Measurements from ENCODE around the gene NUTM1.
"Not testable (repeated sequence)": the region's sequence is repeated elsewhere in the genome, so short reads cannot be mapped to it uniquely, and the experiment has no call there.

The NUTM1 gene

DNA sequence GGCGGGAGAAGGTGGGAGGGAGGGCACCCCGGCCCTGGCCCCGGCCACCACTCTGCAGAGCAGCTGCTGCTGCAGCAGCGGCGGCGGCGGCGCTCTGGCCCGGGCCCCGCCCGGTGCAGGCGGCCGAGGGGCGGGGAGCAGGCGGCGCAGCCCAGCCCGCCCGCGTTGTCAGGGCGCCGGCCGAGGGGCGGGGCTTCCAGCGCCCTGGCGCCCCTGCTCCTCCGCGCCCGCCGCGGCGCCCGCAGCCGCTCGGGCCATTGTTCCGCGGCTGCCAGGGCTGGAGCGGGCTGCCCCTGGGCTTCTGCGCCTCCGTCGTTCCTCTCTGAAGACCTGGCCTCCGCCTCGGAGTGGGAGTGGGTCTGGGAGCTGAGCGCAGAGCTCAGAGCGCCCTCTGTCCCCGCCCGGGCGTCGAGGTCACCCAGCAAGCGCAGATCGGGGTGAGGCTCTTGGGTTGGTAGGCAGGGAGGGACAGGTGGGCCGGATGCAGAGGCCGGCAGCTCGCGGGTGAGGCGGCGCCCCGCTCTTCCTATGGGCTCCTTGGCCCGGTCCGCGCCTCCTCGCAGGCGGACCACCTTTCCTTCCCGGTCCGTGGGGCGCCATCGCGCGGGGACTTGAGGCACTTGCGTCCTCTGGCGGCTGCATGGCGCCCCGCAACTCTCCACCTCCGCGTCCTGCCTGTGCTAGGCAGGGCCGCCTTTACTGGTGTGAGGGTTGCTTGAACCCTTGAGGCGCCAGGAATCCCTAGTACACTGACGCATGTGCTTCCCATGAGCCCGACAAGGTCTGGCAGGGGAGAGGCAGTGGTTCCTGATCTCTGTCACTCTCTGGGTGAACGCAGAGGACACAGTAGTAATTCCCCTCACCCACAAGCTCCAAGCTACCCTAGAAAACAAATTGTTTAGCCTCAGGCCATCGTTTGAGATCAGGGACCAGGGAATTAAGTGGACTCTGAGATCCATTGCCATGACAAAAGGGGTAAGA lies 24.3 kb downstream of the NUTM1 start, which contains the start of gene LPCAT4:
Gene LPCAT4 (minus strand): TSS at position 96 of the 981 bp plus-strand sequence. CDS start 96 bp downstream, outside the sequence.
- H3K4me3 ChIP-seq (ENCODE audit: low read depth in 1 of 2, low read length in 2 of 2), result peak within 1 kb of the TSS; percentile 77 to 97
- H3K27me3 ChIP-seq (ENCODE audit: low read depth, low read length), result no peaks in the 10 kb centered on the region
- H3K4me1 ChIP-seq (ENCODE audit: control insufficient read depth in 1 of 2, insufficient read depth in 2 of 2, low read length in 2 of 2), result peaks cover 8 to 19% of the 10 kb centered on the region in 2 donors
- no peaks in the 10 kb centered on the region for H3K9me3 ChIP-seq (ENCODE audit: control insufficient read depth in 1 of 2, low read length in 2 of 2)
- H3K27ac ChIP-seq (ENCODE audit: low read length), result peak within 1 kb of the TSS; percentile 74
- H3K36me3 ChIP-seq (ENCODE audit: control insufficient read depth in 1 of 2, insufficient read depth in 2 of 2, low read length in 2 of 2), result peaks cover 5 to 10% of the 10 kb centered on the region in 2 donors

DNA sequence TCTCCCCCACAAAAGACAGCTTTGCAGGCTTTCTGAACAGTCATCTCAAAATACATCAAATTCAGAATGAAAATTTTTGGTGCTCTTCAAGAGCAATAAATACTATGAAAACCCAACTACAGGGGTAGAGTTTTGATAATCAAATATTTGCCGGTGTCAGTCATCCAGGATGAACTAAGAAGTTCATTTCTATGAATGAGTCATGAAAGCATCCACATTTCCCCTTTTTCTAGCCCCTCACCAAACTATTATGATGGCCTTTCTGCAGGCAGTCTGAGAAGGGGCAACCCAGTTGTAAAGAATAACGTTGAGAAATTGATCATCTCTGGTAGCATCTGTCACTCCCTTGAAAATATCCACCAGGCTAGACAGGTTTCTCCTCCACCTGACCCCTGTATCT lies 27.0 kb downstream of the NUTM1 start:
- H3K9me3 ChIP-seq (ENCODE audit: control insufficient read depth in 1 of 2, low read length in 2 of 2), result no peaks in the 10 kb centered on the region
- H3K36me3 ChIP-seq (ENCODE audit: control insufficient read depth in 1 of 2, insufficient read depth in 2 of 2, low read length in 2 of 2), result no peaks in the 10 kb centered on the region
- peaks cover 8 to 19% of the 10 kb centered on the region in 2 donors for H3K4me1 ChIP-seq (ENCODE audit: control insufficient read depth in 1 of 2, insufficient read depth in 2 of 2, low read length in 2 of 2)
- H3K4me3 ChIP-seq (ENCODE audit: low read depth in 1 of 2, low read length in 2 of 2), result no peak overlapping the region
- H3K27me3 ChIP-seq (ENCODE audit: low read depth, low read length), result no peaks in the 10 kb centered on the region
- H3K27ac ChIP-seq (ENCODE audit: low read length), result no peak overlapping the region

DNA sequence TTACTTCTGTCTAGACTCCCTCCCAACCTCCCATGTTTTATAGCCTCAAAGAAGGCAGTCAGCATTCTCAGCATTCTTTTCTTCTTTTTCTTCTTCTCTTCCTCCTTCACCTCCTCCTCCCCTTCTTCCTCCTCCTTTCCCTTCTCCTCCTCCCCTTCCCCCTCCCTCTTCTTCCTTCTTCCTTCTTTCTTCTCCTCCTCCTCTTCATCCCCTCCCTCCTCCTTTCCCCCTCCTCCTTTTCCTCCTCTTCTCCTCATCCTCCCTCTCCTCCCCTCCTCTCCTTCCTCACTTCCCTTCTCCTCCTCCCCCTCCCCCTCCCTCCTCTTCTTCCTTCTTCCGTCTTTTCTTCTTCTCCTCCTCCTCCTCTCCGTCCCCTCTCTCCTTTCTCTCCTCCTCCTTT lies 27.5 kb downstream of the NUTM1 start:
- H3K4me1 ChIP-seq (ENCODE audit: control insufficient read depth in 1 of 2, insufficient read depth in 2 of 2, low read length in 2 of 2), result peaks cover 4 to 15% of the 10 kb centered on the region in 2 donors
- H3K4me3 ChIP-seq (ENCODE audit: low read depth in 1 of 2, low read length in 2 of 2), result no peak overlapping the region
- H3K27ac ChIP-seq (ENCODE audit: low read length), result no peak overlapping the region
- no peaks in the 10 kb centered on the region for H3K9me3 ChIP-seq (ENCODE audit: control insufficient read depth in 1 of 2, low read length in 2 of 2)
- no peaks in the 10 kb centered on the region for H3K27me3 ChIP-seq (ENCODE audit: low read depth, low read length)
- H3K36me3 ChIP-seq (ENCODE audit: control insufficient read depth in 1 of 2, insufficient read depth in 2 of 2, low read length in 2 of 2), result no peaks in the 10 kb centered on the region

DNA sequence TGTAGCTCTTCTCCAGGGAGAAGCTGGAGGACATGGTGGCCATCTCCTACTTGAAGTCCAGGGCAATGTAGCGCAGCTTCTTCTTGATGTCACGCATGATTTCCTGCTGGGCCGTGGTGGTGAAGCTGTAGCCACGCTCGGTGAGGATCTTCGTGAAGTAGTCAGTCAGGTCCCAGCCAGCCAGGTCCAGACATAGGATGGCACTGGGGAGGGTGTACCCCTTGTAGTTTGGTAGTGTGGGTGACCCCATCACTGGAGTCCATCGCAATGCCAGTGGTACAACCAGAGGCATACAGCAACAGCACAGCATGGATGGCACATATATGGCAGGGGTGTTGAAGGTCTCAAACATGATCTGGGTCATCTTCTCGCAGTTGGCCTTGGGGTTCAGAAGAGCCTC lies 30.8 kb downstream of the NUTM1 start:
- Histone ChIP-seq H3K27me3 (ENCODE audit: low read depth, low read length) (no peaks in the 10 kb centered on the region), H3K36me3 (ENCODE audit: control insufficient read depth in 1 of 2, insufficient read depth in 2 of 2, low read length in 2 of 2) (no peaks in the 10 kb centered on the region), H3K4me3 (ENCODE audit: low read depth in 1 of 2, low read length in 2 of 2) (no peak overlapping the region), H3K9me3 (ENCODE audit: control insufficient read depth in 1 of 2, low read length in 2 of 2) (no peaks in the 10 kb centered on the region), H3K27ac (ENCODE audit: low read length) (no peak overlapping the region), H3K4me1 (ENCODE audit: control insufficient read depth in 1 of 2, insufficient read depth in 2 of 2, low read length in 2 of 2) (no peaks in the 10 kb centered on the region)

DNA sequence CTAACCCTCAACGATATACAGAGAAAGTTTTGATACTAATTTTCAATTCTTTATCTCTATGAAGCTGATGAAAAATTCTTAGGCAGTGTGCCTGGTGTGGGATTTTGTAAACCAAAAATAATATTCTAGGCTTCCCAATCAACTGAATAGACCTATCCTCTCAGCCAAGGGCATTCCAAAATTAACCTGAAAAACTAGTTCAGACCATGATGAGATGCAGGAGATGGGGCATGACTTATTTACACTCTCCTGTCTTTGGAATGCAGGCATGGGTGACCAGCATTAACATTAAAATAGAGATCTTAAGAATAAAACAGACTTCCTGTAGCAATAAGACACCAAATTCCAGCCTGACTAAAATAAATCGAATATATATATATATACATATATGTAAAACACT lies 31.7 kb downstream of the NUTM1 start:
- Histone ChIP-seq H3K4me3 (ENCODE audit: low read depth in 1 of 2, low read length in 2 of 2) (no peak overlapping the region), H3K27ac (ENCODE audit: low read length) (no peak overlapping the region), H3K4me1 (ENCODE audit: control insufficient read depth in 1 of 2, insufficient read depth in 2 of 2, low read length in 2 of 2) (no peaks in the 10 kb centered on the region), H3K36me3 (ENCODE audit: control insufficient read depth in 1 of 2, insufficient read depth in 2 of 2, low read length in 2 of 2) (no peaks in the 10 kb centered on the region), H3K27me3 (ENCODE audit: low read depth, low read length) (no peaks in the 10 kb centered on the region), H3K9me3 (ENCODE audit: control insufficient read depth in 1 of 2, low read length in 2 of 2) (no peaks in the 10 kb centered on the region)

DNA sequence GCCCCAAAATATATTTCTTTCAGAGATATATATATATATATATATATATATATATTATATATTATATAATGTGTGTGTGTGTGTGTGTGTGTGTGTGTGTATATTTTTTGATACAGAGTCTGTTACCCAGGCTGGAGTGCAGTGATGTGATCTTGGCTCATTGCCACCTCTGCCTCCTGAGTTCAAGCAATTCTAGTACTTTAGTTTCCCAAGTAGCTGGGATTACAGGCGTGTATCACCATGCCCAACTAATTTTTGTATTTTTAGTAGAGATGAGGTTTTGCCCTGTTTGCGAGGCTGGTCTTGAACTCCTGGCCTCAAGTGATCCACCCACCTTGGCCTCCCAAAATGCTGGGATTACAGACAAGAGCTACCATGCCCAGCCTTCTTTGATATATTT lies 32.4 kb downstream of the NUTM1 start:
- not testable (repeated sequence) for H3K9me3 ChIP-seq (ENCODE audit: control insufficient read depth in 1 of 2, low read length in 2 of 2)

DNA sequence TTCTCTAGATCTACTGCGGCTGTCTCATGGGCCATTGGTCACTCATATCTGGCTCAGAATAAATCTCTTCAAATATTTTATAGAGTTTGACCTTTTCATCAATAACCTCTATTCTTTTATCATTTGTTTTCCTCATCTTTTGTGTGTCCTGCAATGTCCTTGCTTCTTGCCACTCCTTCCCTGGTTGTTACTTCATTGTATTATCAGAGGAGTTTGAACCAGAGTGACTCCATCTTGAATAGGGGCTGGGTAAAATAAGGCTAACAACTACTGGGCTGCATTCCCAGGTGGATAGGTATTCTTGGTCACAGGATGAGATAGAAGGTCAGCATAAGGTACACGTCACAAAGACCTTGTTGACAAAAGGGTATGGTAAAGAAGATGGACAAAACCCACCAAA lies 33.7 kb downstream of the NUTM1 start:
- Histone ChIP-seq H3K4me1 (ENCODE audit: control insufficient read depth in 1 of 2, insufficient read depth in 2 of 2, low read length in 2 of 2) (no peaks in the 10 kb centered on the region), H3K27me3 (ENCODE audit: low read depth, low read length) (no peaks in the 10 kb centered on the region), H3K27ac (ENCODE audit: low read length) (no peak overlapping the region), H3K4me3 (ENCODE audit: low read depth in 1 of 2, low read length in 2 of 2) (no peak overlapping the region), H3K36me3 (ENCODE audit: control insufficient read depth in 1 of 2, insufficient read depth in 2 of 2, low read length in 2 of 2) (peaks cover 0 to 5% of the 10 kb centered on the region in 2 donors), H3K9me3 (ENCODE audit: control insufficient read depth in 1 of 2, low read length in 2 of 2) (no peaks in the 10 kb centered on the region)

More for the DNA sequence above, 32.4 kb downstream of the NUTM1 start:
- H3K27ac ChIP-seq (ENCODE audit: low read length); H3K27me3 ChIP-seq (ENCODE audit: low read depth, low read length); H3K4me3 ChIP-seq (ENCODE audit: low read depth in 1 of 2, low read length in 2 of 2); H3K36me3 ChIP-seq (ENCODE audit: control insufficient read depth in 1 of 2, insufficient read depth in 2 of 2, low read length in 2 of 2); H3K4me1 ChIP-seq (ENCODE audit: control insufficient read depth in 1 of 2, insufficient read depth in 2 of 2, low read length in 2 of 2): not testable (repeated sequence)

DNA sequence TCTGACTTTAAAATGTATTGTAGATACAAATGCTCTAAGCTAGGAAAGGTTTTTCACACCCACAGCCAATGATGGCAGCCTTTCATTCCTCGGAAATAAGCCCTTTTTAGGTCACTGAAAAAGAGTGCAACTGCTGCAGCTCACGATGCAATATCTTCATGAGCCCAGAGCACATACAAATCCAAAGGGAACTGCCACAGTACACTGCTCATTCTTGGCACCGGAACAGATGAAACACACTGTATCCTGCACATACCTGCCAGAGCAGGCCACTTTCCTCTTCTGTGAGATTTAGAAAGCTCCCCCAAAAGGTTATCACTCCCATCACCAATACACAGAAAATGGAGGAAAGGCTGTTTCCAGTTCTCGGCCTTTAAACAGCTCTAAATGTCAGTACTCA lies 37.4 kb downstream of the NUTM1 start:
- not testable (repeated sequence) for H3K27ac ChIP-seq (ENCODE audit: low read length); H3K4me3 ChIP-seq (ENCODE audit: low read depth in 1 of 2, low read length in 2 of 2); H3K9me3 ChIP-seq (ENCODE audit: control insufficient read depth in 1 of 2, low read length in 2 of 2); H3K4me1 ChIP-seq (ENCODE audit: control insufficient read depth in 1 of 2, insufficient read depth in 2 of 2, low read length in 2 of 2); H3K36me3 ChIP-seq (ENCODE audit: control insufficient read depth in 1 of 2, insufficient read depth in 2 of 2, low read length in 2 of 2); H3K27me3 ChIP-seq (ENCODE audit: low read depth, low read length)

DNA sequence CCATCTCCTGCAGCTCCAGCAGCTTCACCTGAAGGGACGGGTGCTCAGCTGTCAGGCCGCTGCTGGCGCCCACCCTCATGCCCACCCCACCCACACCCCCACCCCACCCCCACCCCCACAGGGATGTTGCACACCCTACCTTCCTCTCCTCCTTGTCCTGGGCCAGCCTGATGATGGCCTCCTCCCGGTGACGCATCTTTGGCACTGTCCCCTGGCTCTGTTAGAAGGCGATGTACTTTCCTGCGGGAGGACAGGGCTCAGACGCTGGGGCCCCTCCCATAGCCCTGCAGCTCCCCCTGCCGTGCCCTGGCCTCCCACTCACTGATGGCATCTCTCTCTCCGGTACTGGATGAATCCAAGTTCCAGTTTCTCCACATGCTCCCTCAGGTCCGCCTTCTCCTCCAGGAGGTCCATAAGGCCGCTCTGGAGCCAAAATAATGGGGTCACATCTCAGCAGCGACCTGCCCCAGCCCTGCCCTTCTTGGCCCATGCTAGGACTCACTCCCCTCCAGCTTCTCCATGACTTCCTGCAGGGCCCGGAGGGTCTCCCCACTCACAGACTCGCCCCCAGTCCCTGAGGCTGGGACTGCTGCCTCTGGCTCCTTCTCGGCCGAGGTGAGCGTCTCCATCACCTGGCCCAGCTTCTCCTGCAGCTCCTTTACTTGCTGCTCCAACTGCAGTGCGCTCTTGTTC lies 38.9 kb downstream of the NUTM1 start:
- H3K27me3 ChIP-seq (ENCODE audit: low read depth, low read length); H3K36me3 ChIP-seq (ENCODE audit: control insufficient read depth in 1 of 2, insufficient read depth in 2 of 2, low read length in 2 of 2); H3K9me3 ChIP-seq (ENCODE audit: control insufficient read depth in 1 of 2, low read length in 2 of 2); H3K4me1 ChIP-seq (ENCODE audit: control insufficient read depth in 1 of 2, insufficient read depth in 2 of 2, low read length in 2 of 2); H3K4me3 ChIP-seq (ENCODE audit: low read depth in 1 of 2, low read length in 2 of 2); H3K27ac ChIP-seq (ENCODE audit: low read length): not testable (repeated sequence)

DNA sequence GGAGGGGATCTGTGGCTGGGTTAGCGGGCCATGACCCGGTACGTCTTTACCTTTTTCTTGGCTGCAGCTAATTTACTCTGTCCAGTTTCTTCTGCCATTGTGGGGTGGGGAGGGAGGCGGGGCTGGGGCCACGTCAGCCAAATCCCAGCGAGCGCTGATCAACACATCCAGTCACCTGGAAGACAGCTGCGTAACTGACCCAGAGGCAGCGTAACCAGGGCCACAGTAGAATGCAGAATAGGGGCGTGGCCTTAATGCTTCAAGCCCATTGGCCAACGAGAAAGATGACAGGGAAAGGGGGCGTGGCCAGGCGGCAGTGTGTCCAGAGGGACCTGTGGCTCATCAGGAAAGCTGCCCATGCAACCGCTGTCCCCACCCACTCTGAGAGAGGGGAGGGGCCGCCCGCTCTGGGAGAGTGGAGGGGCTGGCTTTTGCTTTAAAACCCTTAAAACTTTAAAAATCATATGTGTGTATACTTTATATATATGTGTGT lies 46.5 kb downstream of the NUTM1 start:
- H3K27me3 ChIP-seq (ENCODE audit: low read depth, low read length); H3K4me1 ChIP-seq (ENCODE audit: control insufficient read depth in 1 of 2, insufficient read depth in 2 of 2, low read length in 2 of 2); H3K9me3 ChIP-seq (ENCODE audit: control insufficient read depth in 1 of 2, low read length in 2 of 2); H3K4me3 ChIP-seq (ENCODE audit: low read depth in 1 of 2, low read length in 2 of 2); H3K27ac ChIP-seq (ENCODE audit: low read length); H3K36me3 ChIP-seq (ENCODE audit: control insufficient read depth in 1 of 2, insufficient read depth in 2 of 2, low read length in 2 of 2): not testable (repeated sequence)

DNA sequence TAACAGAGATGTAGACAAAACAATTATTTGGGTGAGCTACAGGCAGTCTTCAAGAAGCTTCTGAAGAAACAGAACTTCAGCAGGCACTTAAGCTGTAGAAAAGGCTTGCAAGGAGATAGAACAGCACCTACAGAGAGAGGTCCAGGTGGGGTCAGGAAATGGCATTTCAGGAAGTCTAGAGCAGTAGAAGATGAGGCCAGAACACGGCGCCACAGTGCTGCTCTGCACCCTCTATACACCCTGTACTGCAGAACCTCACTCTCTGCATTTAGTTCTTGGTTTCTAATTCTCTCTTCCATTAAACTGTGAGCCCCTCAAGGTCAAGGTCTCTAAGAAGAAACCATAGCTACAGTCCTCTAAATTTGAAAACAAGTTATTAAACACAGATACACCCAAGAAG lies 49.9 kb downstream of the NUTM1 start:
- not testable (repeated sequence) for H3K27ac ChIP-seq (ENCODE audit: low read length); H3K27me3 ChIP-seq (ENCODE audit: low read depth, low read length); H3K4me1 ChIP-seq (ENCODE audit: control insufficient read depth in 1 of 2, insufficient read depth in 2 of 2, low read length in 2 of 2); H3K9me3 ChIP-seq (ENCODE audit: control insufficient read depth in 1 of 2, low read length in 2 of 2); H3K36me3 ChIP-seq (ENCODE audit: control insufficient read depth in 1 of 2, insufficient read depth in 2 of 2, low read length in 2 of 2); H3K4me3 ChIP-seq (ENCODE audit: low read depth in 1 of 2, low read length in 2 of 2)
